Measurements from ENCODE around the gene CLIC5.

The CLIC5 gene

GRCh38 chr6:45881705-45882467 lies 133.8 kb downstream of the CLIC5 start:
- DNase-seq: no peak

GRCh38 chr6:45880676-45881075 lies 135.0 kb downstream of the CLIC5 start:
- DNase-seq: no peak

- DNase-seq: no peak
Measured at GRCh38 chr6:45880159-45880558, 135.5 kb downstream of the CLIC5 start.

GRCh38 chr6:45877970-45878590 lies 137.6 kb downstream of the CLIC5 start:
- DNase-seq: no peak

GRCh38 chr6:45872827-45873365 lies 142.8 kb downstream of the CLIC5 start:
- DNase-seq: no peak

GRCh38 chr6:45870531-45870930 lies 145.1 kb downstream of the CLIC5 start:
- no peak for DNase-seq

- DNase-seq: no peak
Measured at GRCh38 chr6:45864651-45865050, 151.0 kb downstream of the CLIC5 start.

- no peak for DNase-seq
Measured at GRCh38 chr6:45858691-45859090, 157.0 kb downstream of the CLIC5 start.

GRCh38 chr6:45857827-45858226 lies 157.8 kb downstream of the CLIC5 start:
- no peak for DNase-seq

- DNase-seq: no peak
Measured at GRCh38 chr6:45855642-45856394, 159.8 kb downstream of the CLIC5 start.

- DNase-seq: no peak
Measured at GRCh38 chr6:45854149-45854742, 161.4 kb downstream of the CLIC5 start.

- DNase-seq: no peak
Measured at GRCh38 chr6:45851034-45851400, 164.6 kb downstream of the CLIC5 start.

- DNase-seq: no peak
Measured at GRCh38 chr6:45850378-45851033, 165.2 kb downstream of the CLIC5 start.

- no peak for DNase-seq
Measured at GRCh38 chr6:45845567-45845966, 170.1 kb downstream of the CLIC5 start.

- no peak for DNase-seq
Measured at GRCh38 chr6:45844986-45845385, 170.7 kb downstream of the CLIC5 start.

- DNase-seq: no peak
Measured at GRCh38 chr6:45843848-45844521, 171.7 kb downstream of the CLIC5 start.

GRCh38 chr6:45841062-45841461 lies 174.6 kb downstream of the CLIC5 start:
- DNase-seq: no peak

- DNase-seq: no peak
Measured at GRCh38 chr6:45838996-45839395, 176.7 kb downstream of the CLIC5 start.

GRCh38 chr6:45838451-45838850 lies 177.2 kb downstream of the CLIC5 start:
- no peak for DNase-seq

GRCh38 chr6:45837541-45838200 lies 178.0 kb downstream of the CLIC5 start:
- DNase-seq: no peak

GRCh38 chr6:45836984-45837383 lies 178.7 kb downstream of the CLIC5 start:
- DNase-seq: no peak

- no peak for DNase-seq
Measured at GRCh38 chr6:45836438-45836824, 179.2 kb downstream of the CLIC5 start.
